HepG2 (cell line): ENCODE results near the gene TFAP2A. TPM values are rescaled to one million over a fixed set of nuclear protein-coding genes. Genes with fewer than 3 reads are reported as not detected.

Experiments used
- ARHGAP35 ChIP-seq: sonication (generic); formaldehyde crosslinking; IDR thresholded peaks from 2 replicates; pipeline ENCODE4 v1.9.0; 2022; ENCODE audit warnings: mild to moderate bottlenecking, inconsistent platforms, moderate library complexity, missing genetic modification reagents, borderline replicate concordance
- EP300 ChIP-seq, 3 experiments: sonication (generic) in 1 of 3; formaldehyde crosslinking in 1 of 3; IDR thresholded peaks; 2 replicates each; pipeline versions ENCODE4 v1.5.1 to v1.6.1; 2011 to 2020; ENCODE audit warnings: low read depth in 2 of 3, low read length in 2 of 3, borderline replicate concordance in 1 of 3, improper control_type of control experiment in 1 of 3, mild to moderate bottlenecking in 1 of 3, missing genetic modification reagents in 1 of 3, moderate library complexity in 1 of 3
- NFYC ChIP-seq: IDR thresholded peaks from 2 replicates; pipeline ENCODE4 v1.6.1; 2016; ENCODE audit warnings: missing genetic modification reagents, missing compliant biosample characterization
- WIZ ChIP-seq: sonication (generic); formaldehyde crosslinking; IDR thresholded peaks from 2 replicates; pipeline ENCODE4 v1.5.1; 2020; ENCODE audit warnings: mild to moderate bottlenecking, missing genetic modification reagents
- XRCC5 ChIP-seq: fragments of 200-400 bp; formaldehyde crosslinking; optimal IDR thresholded peaks from 2 replicates; pipeline ENCODE3; 2017; ENCODE audit warnings: mild to moderate bottlenecking, low read length
- ZC3H13 ChIP-seq: sonication (generic); formaldehyde crosslinking; IDR thresholded peaks from 2 replicates; pipeline ENCODE4 v1.8.1; 2023; ENCODE audit warnings: mild to moderate bottlenecking, missing genetic modification reagents, moderate library complexity
- ZNF207 ChIP-seq: fragments of 450-650 bp; IDR thresholded peaks from 2 replicates; pipeline ENCODE4 v1.6.1; 2016; ENCODE audit warnings: antibody characterized with exemption, borderline replicate concordance
- ZNF292 ChIP-seq: sonication (generic); formaldehyde crosslinking; IDR thresholded peaks from 2 replicates; pipeline ENCODE4 v1.8.1; 2022; ENCODE audit warnings: mild to moderate bottlenecking, low read depth, missing genetic modification reagents, borderline replicate concordance
- ZNF3 ChIP-seq: IDR thresholded peaks from 2 replicates; pipeline ENCODE4 v1.7.0; 2017; ENCODE audit warnings: inconsistent platforms
- ZNF547 ChIP-seq: sonication (generic); formaldehyde crosslinking; IDR thresholded peaks from 2 replicates; pipeline ENCODE4 v1.5.1; 2020; ENCODE audit warnings: mild to moderate bottlenecking, missing genetic modification reagents
- ZNF557 ChIP-seq: sonication (generic); formaldehyde crosslinking; IDR thresholded peaks from 2 replicates; pipeline ENCODE4 v1.4.0; 2020; ENCODE audit warnings: missing genetic modification reagents
- ZNF782 ChIP-seq: sonication (generic); formaldehyde crosslinking; IDR thresholded peaks from 2 replicates; pipeline ENCODE4 v1.4.0; 2020; ENCODE audit warnings: missing genetic modification reagents, mild to moderate bottlenecking, borderline replicate concordance
- polyA plus RNA-seq, 8 experiments: library from polyadenylated mRNA; depleted of rRNA in 3 of 8; stranded (reverse) in 7 of 8; unstranded in 1 of 8; fragments of >200 nt; fragmentation: Illumina TruSeq in 4 of 8; extraction: Trizol in 4 of 8; gene quantifications; 2 replicates each; pipeline versions ENCODE4 v1.2.1 to v1.2.3, GENCODE V29; 2011 to 2016; ENCODE audit warnings: low read depth in 4 of 8, missing spikeins in 1 of 8, mixed read lengths in 1 of 8; ENCODE audit not compliant: insufficient read depth in 1 of 8
- total RNA-seq, 5 experiments: library from RNA; depleted of rRNA; stranded (reverse); fragments of >200 nt; fragmentation: Illumina TruSeq; extraction: Trizol; gene quantifications; 2 replicates each; pipeline ENCODE4 v1.2.3, GENCODE V29; 2016; ENCODE audit warnings: low read depth in 1 of 5
- TF ChIP-seq, protein P1 (sequence below): sonication (generic); formaldehyde crosslinking; IDR thresholded peaks from 2 replicates; pipeline ENCODE4 v1.5.0; 2020; ENCODE audit warnings: mild to moderate bottlenecking, missing genetic modification reagents, borderline replicate concordance
- TF ChIP-seq, protein P2 (sequence below): IDR thresholded peaks from 2 replicates; pipeline ENCODE4 v1.4.0; 2020; ENCODE audit warnings: mild to moderate bottlenecking, missing genetic modification reagents
- TF ChIP-seq, protein P3 (sequence below): sonication (generic); formaldehyde crosslinking; IDR thresholded peaks from 2 replicates; pipeline ENCODE4 v1.8.0; 2022; ENCODE audit warnings: missing genetic modification reagents, low read depth, mild to moderate bottlenecking, borderline replicate concordance
- TF ChIP-seq, protein P4 (sequence below): sonication (generic); formaldehyde crosslinking; IDR thresholded peaks from 2 replicates; pipeline ENCODE4 v1.8.0; 2022; ENCODE audit warnings: mild to moderate bottlenecking, missing genetic modification reagents, borderline replicate concordance
- TF ChIP-seq, protein P5 (sequence below): sonication (generic); formaldehyde crosslinking; IDR thresholded peaks from 2 replicates; pipeline ENCODE4 v1.5.0; 2020; ENCODE audit warnings: missing genetic modification reagents

Gene TFAP2A
- total and polyA plus RNA-seq, 2 of the 13 experiments (the other 11 are each of a cell fraction or from before 2014, with no cell fraction given), result not detected

DNA sequence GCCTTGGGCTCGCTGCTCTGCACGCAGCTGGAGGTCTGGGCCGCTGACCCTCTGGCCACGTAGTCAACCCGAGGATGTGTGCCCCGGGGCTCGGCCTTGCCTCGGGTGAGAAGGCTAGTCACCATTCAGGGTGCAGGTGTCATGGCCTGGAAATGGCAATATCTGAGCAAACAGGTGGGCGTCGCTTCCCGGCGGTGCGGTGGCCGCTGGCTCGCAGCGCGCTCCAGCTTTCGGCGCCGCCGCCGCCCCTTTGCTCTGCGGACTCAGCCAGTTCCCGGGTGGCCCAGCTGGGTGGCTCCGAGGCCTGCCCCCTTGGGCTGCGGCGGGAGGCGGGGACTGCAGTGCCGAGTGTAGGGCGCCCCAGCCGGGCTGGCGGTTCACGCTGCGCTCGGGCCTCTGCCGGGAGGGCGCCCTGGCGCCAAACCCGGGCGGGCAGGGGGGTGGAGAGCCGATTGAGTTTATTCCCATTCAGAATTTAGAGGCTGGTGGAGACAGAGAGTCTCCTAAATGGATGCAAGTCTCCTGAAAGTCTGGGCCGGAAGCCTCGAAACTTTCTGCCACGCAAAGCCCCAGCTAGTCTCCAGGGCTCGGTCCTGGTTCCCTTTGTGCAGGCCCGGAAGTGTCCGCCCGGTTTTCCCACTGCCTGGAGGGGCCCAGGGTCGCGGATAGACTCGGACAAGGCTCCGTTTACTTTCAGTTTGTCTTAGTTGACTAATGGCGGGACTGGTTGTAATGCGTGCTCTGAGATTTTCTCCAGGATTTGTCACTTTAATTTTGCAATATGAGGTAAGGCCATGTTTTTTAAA lies 11.3 kb upstream of the TFAP2A start (continued):
- TF ChIP-seq ZNF547 (CRISPR knock-in tag) (no peak), ZNF292 (CRISPR knock-in tag) (no peak), ZNF207 (no peak), EP300 (IDR thresholded peaks at IDR 0.05; ENCODE audit: low read depth in 2 of 2, low read length in 2 of 2) (no peak), EP300 (CRISPR knock-in tag; IDR thresholded peaks at IDR 0.05; ENCODE audit: borderline replicate concordance) (no peak), NFYC (CRISPR knock-in tag) (no peak), ZNF557 (CRISPR knock-in tag) (no peak), ZNF3 (CRISPR knock-in tag) (no peak), ZC3H13 (CRISPR knock-in tag) (no peak), WIZ (CRISPR knock-in tag) (0 out of 2 replicates have a peak, but pooled peaks have one; percentile 21), ZNF782 (CRISPR knock-in tag) (peak; percentile 73; the same call in 1 of the 2 replicates), XRCC5 (peak; percentile 15), ARHGAP35 (CRISPR knock-in tag) (no peak)
- TF ChIP-seq, protein P1, sequence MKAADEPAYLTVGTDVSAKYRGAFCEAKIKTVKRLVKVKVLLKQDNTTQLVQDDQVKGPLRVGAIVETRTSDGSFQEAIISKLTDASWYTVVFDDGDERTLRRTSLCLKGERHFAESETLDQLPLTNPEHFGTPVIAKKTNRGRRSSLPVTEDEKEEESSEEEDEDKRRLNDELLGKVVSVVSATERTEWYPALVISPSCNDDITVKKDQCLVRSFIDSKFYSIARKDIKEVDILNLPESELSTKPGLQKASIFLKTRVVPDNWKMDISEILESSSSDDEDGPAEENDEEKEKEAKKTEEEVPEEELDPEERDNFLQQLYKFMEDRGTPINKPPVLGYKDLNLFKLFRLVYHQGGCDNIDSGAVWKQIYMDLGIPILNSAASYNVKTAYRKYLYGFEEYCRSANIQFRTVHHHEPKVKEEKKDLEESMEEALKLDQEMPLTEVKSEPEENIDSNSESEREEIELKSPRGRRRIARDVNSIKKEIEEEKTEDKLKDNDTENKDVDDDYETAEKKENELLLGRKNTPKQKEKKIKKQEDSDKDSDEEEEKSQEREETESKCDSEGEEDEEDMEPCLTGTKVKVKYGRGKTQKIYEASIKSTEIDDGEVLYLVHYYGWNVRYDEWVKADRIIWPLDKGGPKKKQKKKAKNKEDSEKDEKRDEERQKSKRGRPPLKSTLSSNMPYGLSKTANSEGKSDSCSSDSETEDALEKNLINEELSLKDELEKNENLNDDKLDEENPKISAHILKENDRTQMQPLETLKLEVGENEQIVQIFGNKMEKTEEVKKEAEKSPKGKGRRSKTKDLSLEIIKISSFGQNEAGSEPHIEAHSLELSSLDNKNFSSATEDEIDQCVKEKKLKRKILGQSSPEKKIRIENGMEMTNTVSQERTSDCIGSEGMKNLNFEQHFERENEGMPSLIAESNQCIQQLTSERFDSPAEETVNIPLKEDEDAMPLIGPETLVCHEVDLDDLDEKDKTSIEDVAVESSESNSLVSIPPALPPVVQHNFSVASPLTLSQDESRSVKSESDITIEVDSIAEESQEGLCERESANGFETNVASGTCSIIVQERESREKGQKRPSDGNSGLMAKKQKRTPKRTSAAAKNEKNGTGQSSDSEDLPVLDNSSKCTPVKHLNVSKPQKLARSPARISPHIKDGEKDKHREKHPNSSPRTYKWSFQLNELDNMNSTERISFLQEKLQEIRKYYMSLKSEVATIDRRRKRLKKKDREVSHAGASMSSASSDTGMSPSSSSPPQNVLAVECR (CRISPR knock-in tag), result peak; percentile 34; the same call in 1 of the 2 replicates
- TF ChIP-seq, protein P2, sequence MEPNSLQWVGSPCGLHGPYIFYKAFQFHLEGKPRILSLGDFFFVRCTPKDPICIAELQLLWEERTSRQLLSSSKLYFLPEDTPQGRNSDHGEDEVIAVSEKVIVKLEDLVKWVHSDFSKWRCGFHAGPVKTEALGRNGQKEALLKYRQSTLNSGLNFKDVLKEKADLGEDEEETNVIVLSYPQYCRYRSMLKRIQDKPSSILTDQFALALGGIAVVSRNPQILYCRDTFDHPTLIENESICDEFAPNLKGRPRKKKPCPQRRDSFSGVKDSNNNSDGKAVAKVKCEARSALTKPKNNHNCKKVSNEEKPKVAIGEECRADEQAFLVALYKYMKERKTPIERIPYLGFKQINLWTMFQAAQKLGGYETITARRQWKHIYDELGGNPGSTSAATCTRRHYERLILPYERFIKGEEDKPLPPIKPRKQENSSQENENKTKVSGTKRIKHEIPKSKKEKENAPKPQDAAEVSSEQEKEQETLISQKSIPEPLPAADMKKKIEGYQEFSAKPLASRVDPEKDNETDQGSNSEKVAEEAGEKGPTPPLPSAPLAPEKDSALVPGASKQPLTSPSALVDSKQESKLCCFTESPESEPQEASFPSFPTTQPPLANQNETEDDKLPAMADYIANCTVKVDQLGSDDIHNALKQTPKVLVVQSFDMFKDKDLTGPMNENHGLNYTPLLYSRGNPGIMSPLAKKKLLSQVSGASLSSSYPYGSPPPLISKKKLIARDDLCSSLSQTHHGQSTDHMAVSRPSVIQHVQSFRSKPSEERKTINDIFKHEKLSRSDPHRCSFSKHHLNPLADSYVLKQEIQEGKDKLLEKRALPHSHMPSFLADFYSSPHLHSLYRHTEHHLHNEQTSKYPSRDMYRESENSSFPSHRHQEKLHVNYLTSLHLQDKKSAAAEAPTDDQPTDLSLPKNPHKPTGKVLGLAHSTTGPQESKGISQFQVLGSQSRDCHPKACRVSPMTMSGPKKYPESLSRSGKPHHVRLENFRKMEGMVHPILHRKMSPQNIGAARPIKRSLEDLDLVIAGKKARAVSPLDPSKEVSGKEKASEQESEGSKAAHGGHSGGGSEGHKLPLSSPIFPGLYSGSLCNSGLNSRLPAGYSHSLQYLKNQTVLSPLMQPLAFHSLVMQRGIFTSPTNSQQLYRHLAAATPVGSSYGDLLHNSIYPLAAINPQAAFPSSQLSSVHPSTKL (CRISPR knock-in tag), result peak; percentile 7; the same call in 1 of the 2 replicates
- TF ChIP-seq, protein P3, sequence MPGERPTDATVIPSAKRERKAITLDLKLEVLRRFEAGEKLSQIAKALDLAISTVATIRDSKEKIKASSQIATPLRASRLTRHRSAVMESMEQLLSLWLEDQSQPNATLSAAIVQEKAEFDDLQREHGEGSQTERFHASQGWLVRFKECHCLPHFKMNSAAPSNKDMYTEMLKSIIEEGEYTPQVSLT, result peak; percentile 68; the same call in 1 of the 2 replicates
- TF ChIP-seq, protein P4, sequence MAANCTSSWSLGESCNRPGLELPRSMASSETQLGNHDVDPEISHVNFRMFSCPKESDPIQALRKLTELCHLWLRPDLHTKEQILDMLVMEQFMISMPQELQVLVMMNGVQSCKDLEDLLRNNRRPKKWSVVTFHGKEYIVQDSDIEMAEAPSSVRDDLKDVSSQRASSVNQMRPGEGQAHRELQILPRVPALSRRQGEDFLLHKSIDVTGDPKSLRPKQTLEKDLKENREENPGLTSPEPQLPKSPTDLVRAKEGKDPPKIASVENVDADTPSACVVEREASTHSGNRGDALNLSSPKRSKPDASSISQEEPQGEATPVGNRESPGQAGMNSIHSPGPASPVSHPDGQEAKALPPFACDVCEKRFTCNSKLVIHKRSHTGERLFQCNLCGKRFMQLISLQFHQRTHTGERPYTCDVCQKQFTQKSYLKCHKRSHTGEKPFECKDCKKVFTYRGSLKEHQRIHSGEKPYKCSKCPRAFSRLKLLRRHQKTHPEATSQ (CRISPR knock-in tag), result peak; percentile 27; the same call in 1 of the 2 replicates
- TF ChIP-seq, protein P5, sequence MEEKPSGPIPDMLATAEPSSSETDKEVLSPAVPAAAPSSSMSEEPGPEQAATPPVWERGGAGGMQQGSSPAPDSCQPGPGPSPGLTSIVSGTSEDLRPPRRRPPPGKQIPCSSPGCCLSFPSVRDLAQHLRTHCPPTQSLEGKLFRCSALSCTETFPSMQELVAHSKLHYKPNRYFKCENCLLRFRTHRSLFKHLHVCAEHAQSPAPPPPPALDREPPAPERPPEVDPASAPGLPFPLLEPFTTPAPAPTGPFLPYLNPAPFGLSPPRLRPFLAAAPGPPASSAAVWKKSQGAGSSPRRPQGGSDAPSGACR (CRISPR knock-in tag), result 0 out of 2 replicates have a peak, but pooled peaks have one; percentile 60
